Prostate gland (tissue), 2 donors: ENCODE data around the gene CCDC18. TPM values are rescaled to one million over a fixed set of nuclear protein-coding genes. Genes with fewer than 3 reads are reported as not detected.

Experiments used
- DNase-seq: peaks from one replicate; pipeline ENCODE4 v3.0.0-alpha.2; 2019; ENCODE audit warnings: low spot score
- H3K27ac ChIP-seq, 2 donors: fragments of 200-600 bp; sonication (generic); 2 replicates each; pipeline ENCODE4 v1.5.1; 2017 to 2019
- H3K27me3 ChIP-seq: fragments of 200-600 bp; sonication (generic); replicated peaks from 2 replicates; pipeline ENCODE4 v1.5.1; 2019; ENCODE audit not compliant: insufficient read depth
- H3K36me3 ChIP-seq, 2 donors: fragments of 200-600 bp; sonication (generic); 1 replicate in 1 of 2; 2 replicates in 1 of 2; pipeline versions ENCODE4 v1.5.1 to v1.8.1; 2017 to 2019
- H3K4me1 ChIP-seq: fragments of 200-600 bp; sonication (generic); replicated peaks from 2 replicates; pipeline ENCODE4 v1.5.1; 2019
- H3K4me3 ChIP-seq, 2 donors: fragments of 200-600 bp; sonication (generic); 2 replicates each; pipeline ENCODE4 v1.5.1; 2017 to 2019
- H3K9me3 ChIP-seq: fragments of 200-600 bp; sonication (generic); 2 replicates; pipeline ENCODE4 v1.5.1; 2017
- CTCF ChIP-seq, 4 experiments: fragments of 200-600 bp in 2 of 4; fragments of 450-650 bp in 2 of 4; sonication (generic) in 2 of 4; IDR thresholded peaks; 1 replicate in 3 of 4; 2 replicates in 1 of 4; pipeline ENCODE4 v1.5.1; 2016 to 2019; ENCODE audit warnings: antibody characterized with exemption in 4 of 4, mild to moderate bottlenecking in 2 of 4, moderate library complexity in 2 of 4
- POLR2A ChIP-seq: fragments of 450-650 bp; IDR thresholded peaks from one replicate; pipeline ENCODE4 v1.6.1; 2016; ENCODE audit warnings: antibody characterized with exemption, mild to moderate bottlenecking
- POLR2AphosphoS5 ChIP-seq: sonication (generic); formaldehyde crosslinking; IDR thresholded peaks from one replicate; pipeline ENCODE4 v1.6.1; 2017; ENCODE audit warnings: antibody characterized with exemption
- WGBS: methylation state at CpG from one replicate; pipeline ENCODE4 v1.1.5; 2018; 5-methylcytosine and 5-hydroxymethylcytosine counted together
- intact Hi-C: fragments of 100-400 bp; cut with DNase I; formaldehyde crosslinking; loops from one replicate; pipeline ENCODE4 v1.14.2; 2022
- total RNA-seq, 2 donors: library from RNA; depleted of rRNA; stranded (reverse); fragments of >200 nt; gene quantifications; one replicate each; pipeline ENCODE4 v1.1.0, GENCODE V29; 2016

The CCDC18 gene
- total RNA-seq, 2 donors from 2014 or later: 12.0 to 12.7 TPM

- DNase-seq: no peak
- Histone ChIP-seq H3K27ac (no peak overlapping the region), H3K4me3 (no peak overlapping the region), H3K36me3 (no peaks in the 10 kb centered on the region), H3K9me3 (no peaks in the 10 kb centered on the region), H3K4me1 (no peaks in the 10 kb centered on the region), H3K27me3 (no peaks in the 10 kb centered on the region)
- TF ChIP-seq POLR2AphosphoS5 (no peak), POLR2A (no peak), CTCF (IDR thresholded peaks at IDR 0.05) (no peak)
- intact Hi-C loops: no loop called here
- 94% methylated on average over 1 of the region's 1 CpG for WGBS
Measured at GRCh38 chr1:93196591-93196990, 16.1 kb downstream of the CCDC18 start.

GRCh38 chr1:93199150-93199549, 18.6 kb downstream of the CCDC18 start:
- Histone ChIP-seq H3K27ac (no peak overlapping the region), H3K4me3 (no peak overlapping the region), H3K9me3 (no peaks in the 10 kb centered on the region), H3K36me3 (no peaks in the 10 kb centered on the region), H3K4me1 (no peaks in the 10 kb centered on the region), H3K27me3 (no peaks in the 10 kb centered on the region)
- TF ChIP-seq POLR2AphosphoS5 (no peak), POLR2A (no peak), CTCF (IDR thresholded peaks at IDR 0.05) (no peak)
- intact Hi-C loops: no loop called here
- 98% methylated on average over 9 of the region's 9 CpGs for WGBS
- DNase-seq: no peak

- 91% methylated on average over 6 of the region's 6 CpGs for WGBS
- Histone ChIP-seq H3K36me3 (no peaks in the 10 kb centered on the region), H3K27ac (no peak overlapping the region), H3K4me3 (no peak overlapping the region), H3K27me3 (no peaks in the 10 kb centered on the region), H3K4me1 (no peaks in the 10 kb centered on the region), H3K9me3 (no peaks in the 10 kb centered on the region)
- DNase-seq: no peak
- intact Hi-C loops: no loop called here
- TF ChIP-seq POLR2A (no peak), CTCF (IDR thresholded peaks at IDR 0.05) (no peak), POLR2AphosphoS5 (no peak)
Measured at GRCh38 chr1:93200086-93200620, 19.6 kb downstream of the CCDC18 start.

- no peaks in the 10 kb centered on the region for H3K27me3 ChIP-seq
- H3K36me3 ChIP-seq: no peaks in the 10 kb centered on the region
- H3K4me3 ChIP-seq: no peak overlapping the region
- TF ChIP-seq POLR2A (no peak), CTCF (IDR thresholded peaks at IDR 0.05) (no peak), POLR2AphosphoS5 (no peak)
- H3K9me3 ChIP-seq: no peaks in the 10 kb centered on the region
- intact Hi-C loops: no loop called here
- 80% methylated on average over 4 of the region's 4 CpGs for WGBS
- DNase-seq: no peak
- H3K27ac ChIP-seq: no peak overlapping the region
- no peaks in the 10 kb centered on the region for H3K4me1 ChIP-seq
Measured at GRCh38 chr1:93200714-93201113, 20.2 kb downstream of the CCDC18 start.

- no peak for DNase-seq
- Histone ChIP-seq H3K9me3 (no peaks in the 10 kb centered on the region), H3K36me3 (no peaks in the 10 kb centered on the region), H3K27me3 (no peaks in the 10 kb centered on the region), H3K27ac (no peak overlapping the region), H3K4me1 (no peaks in the 10 kb centered on the region), H3K4me3 (no peak overlapping the region)
- intact Hi-C loops: no loop called here
- TF ChIP-seq POLR2AphosphoS5 (no peak), POLR2A (no peak)
- 94% methylated on average over 6 of the region's 6 CpGs for WGBS
Measured at GRCh38 chr1:93205892-93206566, 25.5 kb downstream of the CCDC18 start.
